H1 (cell line): ENCODE measurements around the gene DMWD. TPM values are rescaled to one million over a fixed set of nuclear protein-coding genes. Genes with fewer than 3 reads are reported as not detected.
A peak's percentile ranks its signal among the peaks of the same experiment; 100 is the strongest.

Experiments used
- ATF2 ChIP-seq: IDR thresholded peaks from 2 replicates; pipeline ENCODE4 v1.6.1; 2012; ENCODE audit warnings: low read length, inconsistent platforms
- BRCA1 ChIP-seq: IDR thresholded peaks from 2 replicates; pipeline ENCODE4 v1.6.1; 2012; ENCODE audit warnings: low read depth, low read length, improper control_type of control experiment
- CBX5 ChIP-seq: fragments of 300-800, 300-1000 bp; sonication (generic); IDR thresholded peaks from 2 replicates; pipeline ENCODE4 v1.7.1; 2016; ENCODE audit warnings: antibody characterized with exemption, low read length, low read depth
- EGR1 ChIP-seq: IDR thresholded peaks from 2 replicates; pipeline ENCODE4 v1.6.1; 2011; ENCODE audit warnings: low read depth, low read length, borderline replicate concordance
- GABPA ChIP-seq: IDR thresholded peaks from 2 replicates; pipeline ENCODE4 v1.6.1; 2011; ENCODE audit warnings: mild to moderate bottlenecking, low read length, moderate library complexity, borderline replicate concordance; ENCODE audit not compliant: insufficient read depth
- GTF2F1 ChIP-seq: IDR thresholded peaks from 2 replicates; pipeline ENCODE4 v1.6.1; 2012; ENCODE audit warnings: low read depth, low read length, improper control_type of control experiment, borderline replicate concordance
- KDM4A ChIP-seq: IDR thresholded peaks from one replicate; pipeline ENCODE4 v1.7.1; 2012; ENCODE audit warnings: low read depth, mild to moderate bottlenecking, moderate library complexity, low read length, inconsistent platforms; ENCODE audit not compliant: severe bottlenecking
- KDM5A ChIP-seq: fragments of 200-600 bp; IDR thresholded peaks from 2 replicates; pipeline ENCODE4 v1.7.1; 2012; ENCODE audit warnings: mild to moderate bottlenecking, low read length, inconsistent platforms, mixed read lengths
- MAFK ChIP-seq: IDR thresholded peaks from 2 replicates; pipeline ENCODE4 v1.6.1; 2012; ENCODE audit warnings: low read depth, mild to moderate bottlenecking, improper control_type of control experiment, low read length
- MAX ChIP-seq: IDR thresholded peaks from 2 replicates; pipeline ENCODE4 v1.6.1; 2012; ENCODE audit warnings: inconsistent platforms
- PHF8 ChIP-seq: fragments of 200-600 bp; sonication (generic); conservative IDR thresholded peaks from 2 replicates; pipeline ENCODE4 v1.7.1; 2012; ENCODE audit warnings: low read depth, mild to moderate bottlenecking, inconsistent platforms, low read length, moderate library complexity
- POLR2A ChIP-seq, 2 experiments: IDR thresholded peaks; 1 replicate in 1 of 2; 2 replicates in 1 of 2; pipeline ENCODE4 v1.6.1; 2011; ENCODE audit warnings: low read depth in 2 of 2, low read length in 2 of 2, mild to moderate bottlenecking in 2 of 2; ENCODE audit errors: control extremely low read depth in 1 of 2
- RAD21 ChIP-seq, 2 experiments: IDR thresholded peaks in 1 of 2; conservative IDR thresholded peaks in 1 of 2; 2 replicates each; pipeline ENCODE4 v1.6.1; 2011; ENCODE audit warnings: low read depth in 2 of 2, low read length in 2 of 2, improper control_type of control experiment in 1 of 2, inconsistent platforms in 1 of 2, mild to moderate bottlenecking in 1 of 2, moderate library complexity in 1 of 2
- RNF2 ChIP-seq: fragments of 200-900, 300-1000 bp; sonication (generic); IDR thresholded peaks from 2 replicates; pipeline ENCODE4 v1.7.1; 2016; ENCODE audit warnings: borderline replicate concordance, low read depth, mild to moderate bottlenecking, antibody characterized with exemption, low read length; ENCODE audit not compliant: poor library complexity, severe bottlenecking; ENCODE audit errors: missing control alignments
- SP1 ChIP-seq: IDR thresholded peaks from 2 replicates; pipeline ENCODE4 v1.6.1; 2011; ENCODE audit warnings: low read depth, low read length
- SP2 ChIP-seq: IDR thresholded peaks from 2 replicates; pipeline ENCODE4 v1.6.1; 2012; ENCODE audit warnings: mild to moderate bottlenecking, low read length, inconsistent platforms
- SP4 ChIP-seq: IDR thresholded peaks from 2 replicates; pipeline ENCODE4 v1.6.1; 2012; ENCODE audit warnings: low read length, inconsistent platforms
- SUZ12 ChIP-seq: fragments of 200-600 bp; sonication (generic); IDR thresholded peaks from 2 replicates; pipeline ENCODE4 v1.6.1; 2012; ENCODE audit warnings: mild to moderate bottlenecking, inconsistent platforms, low read length, moderate library complexity, mixed read lengths
- USF2 ChIP-seq: IDR thresholded peaks from 2 replicates; pipeline ENCODE4 v1.6.1; 2011; ENCODE audit warnings: low read length, improper control_type of control experiment
- ZNF274 ChIP-seq: IDR thresholded peaks from 2 replicates; pipeline ENCODE4 v1.7.0; 2012; ENCODE audit warnings: low read length, borderline replicate concordance; ENCODE audit errors: extremely low read depth
- polyA plus RNA-seq, 7 experiments: library from polyadenylated mRNA; depleted of rRNA in 3 of 7; stranded (reverse) in 5 of 7; unstranded in 2 of 7; fragments of >200 nt in 5 of 7; fragments of 200-250 nt in 2 of 7; gene quantifications; 1 replicate in 5 of 7; 2 replicates in 1 of 7; 4 replicates in 1 of 7; pipeline versions ENCODE4 v1.2.1 to v1.2.3, GENCODE V29; 2011 to 2013; ENCODE audit warnings: missing spikeins in 2 of 7, mixed read lengths in 2 of 7
- total RNA-seq: library from RNA; stranded (reverse); fragmentation: NEBNext Ultra II Directional; extraction: Animal tissue kit (Norgen Biotek cat#: 25700); gene quantifications from 2 replicates; pipeline ENCODE4 v1.2.1, GENCODE V29; 2021

Gene DMWD
- total and polyA plus RNA-seq, 2 of the 8 experiments (the other 6 are each of a cell fraction or from before 2014, with no cell fraction given) = 13.6 to 41.0 TPM

GRCh38 chr19:45817010-45817724 is 24.5 kb upstream of the DMWD start (continued):
- TF ChIP-seq KDM4A (no peak), SP4 (peak; percentile 81), SP1 (peak; percentile 61), CBX5 (no peak), ATF2 (no peak), MAFK (no peak), MAX (peak; percentile 79), SUZ12 (no peak), GTF2F1 (no peak), EGR1 (no peak), USF2 (peak; percentile 81), RNF2 (no peak), RAD21 (IDR thresholded peaks at IDR 0.05 in 1 of 2, conservative IDR thresholded peaks at IDR 0.05 in 1 of 2; ENCODE audit: low read depth in 2 of 2, low read length in 2 of 2) (peak; percentile 60 to 67), BRCA1 (0 out of 2 replicates have a peak, but pooled peaks have one; percentile 4), PHF8 (no peak; the same call in 1 of the 2 replicates), ZNF274 (no peak), POLR2A (IDR thresholded peaks at IDR 0.05; ENCODE audit: control extremely low read depth in 1 of 2, low read depth in 2 of 2, low read length in 2 of 2) (peak; percentile 68 to 71; a peak in 2 of 3 replicates), SP2 (no peak), KDM5A (no peak), GABPA (peak; percentile 36; the same call in 1 of the 2 replicates)
